K562 (cell line): ENCODE results near the gene SPI1. TPM values are rescaled to one million over a fixed set of nuclear protein-coding genes. Genes with fewer than 3 reads are reported as not detected.

Source experiments
- BACH1 ChIP-seq: fragments of 200-800 bp; sonication (Bioruptor generic); IDR thresholded peaks from 2 replicates; pipeline ENCODE4 v1.6.1; 2016; ENCODE audit warnings: missing genetic modification characterization, missing compliant biosample characterization
- CHCHD3 ChIP-seq: fragments of 250-450 bp; sonication (Bioruptor Pico); IDR thresholded peaks from 2 replicates; pipeline ENCODE4 v2.1.2; 2022; ENCODE audit warnings: mild to moderate bottlenecking
- ETS2 ChIP-seq: IDR thresholded peaks from 2 replicates; pipeline ENCODE4 v1.6.1; 2016; ENCODE audit warnings: borderline replicate concordance, missing genetic modification characterization, mild to moderate bottlenecking, moderate library complexity, missing compliant biosample characterization; ENCODE audit not compliant: poor library complexity, severe bottlenecking
- EWSR1 ChIP-seq: fragments of 450-650 bp; IDR thresholded peaks from 2 replicates; pipeline ENCODE4 v1.6.1; 2018; ENCODE audit warnings: borderline replicate concordance, mild to moderate bottlenecking, low read depth, moderate library complexity; ENCODE audit not compliant: partially characterized antibody
- FOSL1 ChIP-seq: fragments of 200-800 bp; sonication (Bioruptor generic); conservative IDR thresholded peaks from 2 replicates; pipeline ENCODE4 v1.6.1; 2016; ENCODE audit warnings: missing genetic modification characterization, missing compliant biosample characterization
- GABPB2 ChIP-seq: fragments of 250-450 bp; sonication (Bioruptor Pico); conservative IDR thresholded peaks from 2 replicates; pipeline ENCODE4 v1.5.1; 2021; ENCODE audit warnings: mild to moderate bottlenecking
- MCM5 ChIP-seq: fragments of 450-650 bp; IDR thresholded peaks from 2 replicates; pipeline ENCODE4 v1.6.1; 2016; ENCODE audit warnings: low read depth
- RFX5 ChIP-seq: IDR thresholded peaks from 2 replicates; pipeline ENCODE4 v1.6.1; 2011; ENCODE audit warnings: low read depth, mild to moderate bottlenecking, improper control_type of control experiment, low read length
- SIN3A ChIP-seq, 2 experiments: fragments of 150-350 bp in 1 of 2; IDR thresholded peaks; 2 replicates each; pipeline ENCODE4 v1.6.1; 2011 to 2016; ENCODE audit warnings: borderline replicate concordance in 2 of 2, low read depth in 2 of 2, low read length in 2 of 2, mild to moderate bottlenecking in 2 of 2, moderate library complexity in 2 of 2; ENCODE audit not compliant: control insufficient read depth in 1 of 2
- TCF3 ChIP-seq: sonication (generic); formaldehyde crosslinking; IDR thresholded peaks from 2 replicates; pipeline ENCODE4 v1.4.0; 2020; ENCODE audit warnings: mild to moderate bottlenecking, missing genetic modification reagents
- ZBTB7A ChIP-seq: IDR thresholded peaks from 2 replicates; pipeline ENCODE4 v1.6.1; 2011; ENCODE audit warnings: low read depth, mild to moderate bottlenecking, low read length, moderate library complexity, borderline replicate concordance; ENCODE audit not compliant: control insufficient read depth
- ZNF12 ChIP-seq: sonication (generic); formaldehyde crosslinking; IDR thresholded peaks from 2 replicates; pipeline ENCODE4 v1.4.0; 2020; ENCODE audit warnings: mild to moderate bottlenecking, missing genetic modification reagents
- ZNF197 ChIP-seq: fragments of 200-800 bp; sonication (Bioruptor generic); IDR thresholded peaks from 2 replicates; pipeline ENCODE4 v1.6.1; 2016; ENCODE audit warnings: low read depth, missing genetic modification characterization, missing compliant biosample characterization
- ZNF23 ChIP-seq: fragments of 250-450 bp; sonication (Bioruptor Pico); IDR thresholded peaks from 2 replicates; pipeline ENCODE4 v1.4.0; 2020; ENCODE audit warnings: mild to moderate bottlenecking
- ZNF311 ChIP-seq: fragments of 250-450 bp; sonication (Bioruptor Pico); IDR thresholded peaks from 2 replicates; pipeline ENCODE4 v1.4.0; 2020; ENCODE audit warnings: mild to moderate bottlenecking, moderate library complexity
- polyA plus RNA-seq, 8 experiments: library from polyadenylated mRNA; depleted of rRNA in 4 of 8; stranded (reverse) in 5 of 8; unstranded in 3 of 8; fragments of >200 nt; fragmentation: Nextera tagmentation in 2 of 8; fragmentation: Illumina TruSeq in 1 of 8; extraction: Ambion mirVana in 2 of 8; extraction: Trizol in 1 of 8; gene quantifications; 2 replicates each; pipeline versions ENCODE4 v1.2.1 to v1.2.3, GENCODE V29; 2011 to 2014; ENCODE audit warnings: inconsistent platforms in 1 of 8, missing spikeins in 1 of 8
- total RNA-seq, 7 experiments: library from RNA; depleted of rRNA in 6 of 7; stranded (reverse); fragments of >200 nt in 6 of 7; fragmentation: Illumina TruSeq in 2 of 7; extraction: Trizol in 2 of 7; gene quantifications; 2 replicates each; pipeline versions ENCODE4 v1.2.1 to v1.2.3, GENCODE V29; 2011 to 2021; ENCODE audit warnings: low replicate concordance in 1 of 7
- TF ChIP-seq, protein P1 (sequence below): sonication (generic); formaldehyde crosslinking; IDR thresholded peaks from 2 replicates; pipeline ENCODE4 v1.8.1; 2023; ENCODE audit warnings: mild to moderate bottlenecking, missing genetic modification reagents
- TF ChIP-seq, protein P2 (sequence below): fragments of 450-650 bp; IDR thresholded peaks from 2 replicates; pipeline ENCODE4 v1.6.1; 2017; ENCODE audit warnings: antibody characterized with exemption, mild to moderate bottlenecking

Gene SPI1
- total and polyA plus RNA-seq, 9 of the 15 experiments (the other 6 are each of a cell fraction or from before 2014, with no cell fraction given) = 0.10 to 33.7 (median 10.3) TPM

DNA sequence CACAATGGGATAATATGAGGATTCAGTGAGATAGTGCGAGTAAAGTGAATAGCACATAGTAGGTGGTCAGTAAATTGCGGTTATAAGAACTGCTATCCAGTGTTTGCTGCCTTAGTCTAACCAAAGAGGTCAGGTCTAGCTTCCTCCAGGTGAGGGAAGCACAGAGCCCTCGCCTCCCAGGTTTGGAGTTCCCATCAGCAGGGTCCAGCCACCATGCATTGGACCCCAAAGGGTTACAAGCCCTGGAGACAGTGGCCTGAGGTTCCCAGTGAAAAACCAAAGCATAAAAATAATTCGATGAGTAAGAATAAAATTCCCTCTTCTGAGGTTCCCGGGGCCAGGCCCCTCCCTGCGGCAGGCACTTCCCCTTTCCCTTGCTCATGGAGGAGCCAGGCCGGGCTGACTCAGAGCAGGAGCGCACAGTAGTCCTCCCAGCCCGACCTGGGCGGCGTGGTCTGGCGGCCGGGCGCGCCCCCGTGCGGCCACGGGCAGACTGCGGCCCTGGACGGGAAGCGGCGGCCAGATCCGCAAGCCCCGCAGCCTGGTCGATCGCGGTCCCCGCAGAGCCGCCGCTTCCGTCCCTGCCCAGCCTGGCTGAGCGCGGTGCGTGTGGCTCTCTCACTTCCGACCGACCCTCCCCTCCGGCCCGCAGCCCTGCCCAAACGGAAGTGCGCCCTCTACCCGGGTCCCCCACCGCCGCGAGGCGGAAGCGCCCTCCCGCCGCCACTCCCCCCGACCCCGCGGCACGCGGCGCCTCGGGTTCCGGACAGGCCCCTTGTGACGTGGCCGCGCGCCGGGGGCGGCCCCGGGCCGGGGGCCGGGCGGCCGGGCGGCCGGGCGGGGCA, 29.6 kb upstream of the SPI1 start, which contains the start of gene SLC39A13 (continued):
- TF ChIP-seq, protein P1, sequence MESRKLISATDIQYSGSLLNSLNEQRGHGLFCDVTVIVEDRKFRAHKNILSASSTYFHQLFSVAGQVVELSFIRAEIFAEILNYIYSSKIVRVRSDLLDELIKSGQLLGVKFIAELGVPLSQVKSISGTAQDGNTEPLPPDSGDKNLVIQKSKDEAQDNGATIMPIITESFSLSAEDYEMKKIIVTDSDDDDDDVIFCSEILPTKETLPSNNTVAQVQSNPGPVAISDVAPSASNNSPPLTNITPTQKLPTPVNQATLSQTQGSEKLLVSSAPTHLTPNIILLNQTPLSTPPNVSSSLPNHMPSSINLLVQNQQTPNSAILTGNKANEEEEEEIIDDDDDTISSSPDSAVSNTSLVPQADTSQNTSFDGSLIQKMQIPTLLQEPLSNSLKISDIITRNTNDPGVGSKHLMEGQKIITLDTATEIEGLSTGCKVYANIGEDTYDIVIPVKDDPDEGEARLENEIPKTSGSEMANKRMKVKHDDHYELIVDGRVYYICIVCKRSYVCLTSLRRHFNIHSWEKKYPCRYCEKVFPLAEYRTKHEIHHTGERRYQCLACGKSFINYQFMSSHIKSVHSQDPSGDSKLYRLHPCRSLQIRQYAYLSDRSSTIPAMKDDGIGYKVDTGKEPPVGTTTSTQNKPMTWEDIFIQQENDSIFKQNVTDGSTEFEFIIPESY = peak; percentile 94
- TF ChIP-seq SIN3A (IDR thresholded peaks at IDR 0.05; ENCODE audit: borderline replicate concordance in 2 of 2, control insufficient read depth in 1 of 2, low read depth in 2 of 2, low read length in 2 of 2) (peak; percentile 12 to 69; a peak in 2 of 4 replicates), GABPB2 (no peak), CHCHD3 (CRISPR knock-in tag) (no peak), ZNF197 (CRISPR knock-in tag) (peak; percentile 78), MCM5 (no peak), ZNF12 (CRISPR knock-in tag) (no peak), TCF3 (CRISPR knock-in tag) (peak; percentile 61), RFX5 (no peak; the same call in 1 of the 2 replicates), EWSR1 (no peak), ZNF23 (CRISPR knock-in tag) (no peak), ZBTB7A (peak; percentile 88), BACH1 (peak; percentile 19; the same call in 1 of the 2 replicates), ZNF311 (CRISPR knock-in tag) (no peak), ETS2 (tag) (no peak), FOSL1 (peak; percentile 93)
- TF ChIP-seq, protein P2, sequence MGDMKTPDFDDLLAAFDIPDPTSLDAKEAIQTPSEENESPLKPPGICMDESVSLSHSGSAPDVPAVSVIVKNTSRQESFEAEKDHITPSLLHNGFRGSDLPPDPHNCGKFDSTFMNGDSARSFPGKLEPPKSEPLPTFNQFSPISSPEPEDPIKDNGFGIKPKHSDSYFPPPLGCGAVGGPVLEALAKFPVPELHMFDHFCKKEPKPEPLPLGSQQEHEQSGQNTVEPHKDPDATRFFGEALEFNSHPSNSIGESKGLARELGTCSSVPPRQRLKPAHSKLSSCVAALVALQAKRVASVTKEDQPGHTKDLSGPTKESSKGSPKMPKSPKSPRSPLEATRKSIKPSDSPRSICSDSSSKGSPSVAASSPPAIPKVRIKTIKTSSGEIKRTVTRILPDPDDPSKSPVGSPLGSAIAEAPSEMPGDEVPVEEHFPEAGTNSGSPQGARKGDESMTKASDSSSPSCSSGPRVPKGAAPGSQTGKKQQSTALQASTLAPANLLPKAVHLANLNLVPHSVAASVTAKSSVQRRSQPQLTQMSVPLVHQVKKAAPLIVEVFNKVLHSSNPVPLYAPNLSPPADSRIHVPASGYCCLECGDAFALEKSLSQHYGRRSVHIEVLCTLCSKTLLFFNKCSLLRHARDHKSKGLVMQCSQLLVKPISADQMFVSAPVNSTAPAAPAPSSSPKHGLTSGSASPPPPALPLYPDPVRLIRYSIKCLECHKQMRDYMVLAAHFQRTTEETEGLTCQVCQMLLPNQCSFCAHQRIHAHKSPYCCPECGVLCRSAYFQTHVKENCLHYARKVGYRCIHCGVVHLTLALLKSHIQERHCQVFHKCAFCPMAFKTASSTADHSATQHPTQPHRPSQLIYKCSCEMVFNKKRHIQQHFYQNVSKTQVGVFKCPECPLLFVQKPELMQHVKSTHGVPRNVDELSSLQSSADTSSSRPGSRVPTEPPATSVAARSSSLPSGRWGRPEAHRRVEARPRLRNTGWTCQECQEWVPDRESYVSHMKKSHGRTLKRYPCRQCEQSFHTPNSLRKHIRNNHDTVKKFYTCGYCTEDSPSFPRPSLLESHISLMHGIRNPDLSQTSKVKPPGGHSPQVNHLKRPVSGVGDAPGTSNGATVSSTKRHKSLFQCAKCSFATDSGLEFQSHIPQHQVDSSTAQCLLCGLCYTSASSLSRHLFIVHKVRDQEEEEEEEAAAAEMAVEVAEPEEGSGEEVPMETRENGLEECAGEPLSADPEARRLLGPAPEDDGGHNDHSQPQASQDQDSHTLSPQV = peak; percentile 84
